OCI-LY3 (cell line): ENCODE data around the gene SRP68.

Experiments used
- H2AFZ ChIP-seq: fragments of 200-600, 300-600 bp; shearing (Covaris generic); 2 replicates; pipeline ENCODE4 v1.6.0; 2014; ENCODE audit warnings: antibody characterized with exemption, low read depth, low read length
- H3K27ac ChIP-seq: fragments of 200-600, 300-600 bp; sonication (generic); 2 replicates; pipeline ENCODE4 v1.5.1; 2014; ENCODE audit warnings: mild to moderate bottlenecking, low read length, moderate library complexity, mixed read lengths
- H3K27me3 ChIP-seq: fragments of 200-600, 300-600 bp; sonication (generic); 2 replicates; pipeline ENCODE4 v1.6.1; 2014; ENCODE audit warnings: low read depth, low read length, mixed read lengths
- H3K36me3 ChIP-seq: fragments of 200-600, 300-600 bp; sonication (generic); replicated peaks from 2 replicates; pipeline ENCODE3; 2014; ENCODE audit warnings: low read depth, low read length, mixed read lengths
- H3K4me1 ChIP-seq: fragments of 300-600, 200-600 bp; sonication (generic); 2 replicates; pipeline ENCODE4 v1.6.1; 2014; ENCODE audit warnings: low read length, mixed read lengths
- H3K4me2 ChIP-seq: fragments of 200-600, 300-600 bp; sonication (generic); 2 replicates; pipeline ENCODE4 v1.6.1; 2014; ENCODE audit warnings: low read length, mixed read lengths
- H3K4me3 ChIP-seq: fragments of 300-600, 200-600 bp; sonication (generic); 2 replicates; pipeline ENCODE4 v1.5.1; 2014; ENCODE audit warnings: antibody characterized with exemption, mild to moderate bottlenecking, low read length, moderate library complexity
- H3K79me2 ChIP-seq: fragments of 300-600, 200-600 bp; shearing (Covaris generic); 2 replicates; pipeline ENCODE4 v1.6.1; 2014; ENCODE audit warnings: mild to moderate bottlenecking, low read length, mixed read lengths
- H3K9ac ChIP-seq: fragments of 300-600, 200-600 bp; shearing (Covaris generic); 2 replicates; pipeline ENCODE4 v1.6.0; 2014; ENCODE audit warnings: mild to moderate bottlenecking, low read length, moderate library complexity
- H3K9me3 ChIP-seq: fragments of 200-600, 300-600 bp; shearing (Covaris generic); 2 replicates; pipeline ENCODE4 v1.6.1; 2014; ENCODE audit warnings: low read length, mixed read lengths; ENCODE audit not compliant: insufficient read depth
- H4K20me1 ChIP-seq: fragments of 200-600, 300-600 bp; sonication (generic); 2 replicates; pipeline ENCODE4 v1.6.1; 2016; ENCODE audit warnings: low read length, mixed read lengths; ENCODE audit not compliant: insufficient read depth
- CTCF ChIP-seq: fragments of 200-600, 300-600 bp; sonication (generic); IDR thresholded peaks from 2 replicates; pipeline ENCODE4 v1.5.1; 2014; ENCODE audit warnings: antibody characterized with exemption, low read length, low read depth
- EZH2phosphoT487 ChIP-seq: fragments of 200-600 bp; shearing (Covaris generic); IDR thresholded peaks from 2 replicates; pipeline ENCODE4 v1.6.1; 2018; ENCODE audit warnings: antibody characterized with exemption, mixed run types, low read depth

SRP68 gene

GRCh38 chr17:76022285-76022684 lies 50.0 kb downstream of the SRP68 start:
- Histone ChIP-seq H4K20me1 (no peaks in the 10 kb centered on the region), H3K4me3 (no peak overlapping the region), H3K4me1 (no peaks in the 10 kb centered on the region), H3K36me3 (no peaks in the 10 kb centered on the region), H3K27me3 (no peaks in the 10 kb centered on the region), H3K27ac (no peak overlapping the region), H2AFZ (no peak overlapping the region), H3K4me2 (no peak overlapping the region), H3K79me2 (no peaks in the 10 kb centered on the region), H3K9me3 (no peaks in the 10 kb centered on the region), H3K9ac (no peak overlapping the region)
- TF ChIP-seq CTCF: no peak
- TF ChIP-seq EZH2phosphoT487: no peak

GRCh38 chr17:76019833-76020467 lies 52.4 kb downstream of the SRP68 start:
- no peaks in the 10 kb centered on the region for H3K9me3 ChIP-seq
- no peaks in the 10 kb centered on the region for H3K4me1 ChIP-seq
- no peaks in the 10 kb centered on the region for H3K27me3 ChIP-seq
- TF ChIP-seq EZH2phosphoT487: no peak
- no peak for TF ChIP-seq CTCF
- no peaks in the 10 kb centered on the region for H3K36me3 ChIP-seq
- no peaks in the 10 kb centered on the region for H4K20me1 ChIP-seq
- no peaks in the 10 kb centered on the region for H3K79me2 ChIP-seq
- H3K4me3 ChIP-seq: no peak overlapping the region
- H2AFZ ChIP-seq: no peak overlapping the region
- no peak overlapping the region for H3K4me2 ChIP-seq
- H3K9ac ChIP-seq: no peak overlapping the region
- no peak overlapping the region for H3K27ac ChIP-seq

GRCh38 chr17:76018801-76019200 lies 53.5 kb downstream of the SRP68 start:
- Histone ChIP-seq H3K27me3 (no peaks in the 10 kb centered on the region), H4K20me1 (no peaks in the 10 kb centered on the region), H3K9ac (no peak overlapping the region), H3K79me2 (no peaks in the 10 kb centered on the region), H3K27ac (no peak overlapping the region), H3K4me2 (no peak overlapping the region), H3K9me3 (no peaks in the 10 kb centered on the region), H2AFZ (no peak overlapping the region), H3K4me3 (no peak overlapping the region), H3K4me1 (peaks cover 7% of the 10 kb centered on the region; the same call in 1 of the 2 replicates), H3K36me3 (no peaks in the 10 kb centered on the region)
- no peak for TF ChIP-seq CTCF
- TF ChIP-seq EZH2phosphoT487: no peak

GRCh38 chr17:76018340-76018680 lies 54.0 kb downstream of the SRP68 start:
- no peaks in the 10 kb centered on the region for H3K9me3 ChIP-seq
- peaks cover 7% of the 10 kb centered on the region; the same call in 1 of the 2 replicates for H3K4me1 ChIP-seq
- TF ChIP-seq EZH2phosphoT487: no peak
- TF ChIP-seq CTCF: no peak
- H3K4me2 ChIP-seq: no peak overlapping the region
- H3K27ac ChIP-seq: no peak overlapping the region
- no peaks in the 10 kb centered on the region for H3K27me3 ChIP-seq
- no peaks in the 10 kb centered on the region for H4K20me1 ChIP-seq
- H3K4me3 ChIP-seq: no peak overlapping the region
- H3K79me2 ChIP-seq: no peaks in the 10 kb centered on the region
- H3K9ac ChIP-seq: no peak overlapping the region
- H3K36me3 ChIP-seq: no peaks in the 10 kb centered on the region
- no peak overlapping the region for H2AFZ ChIP-seq
